OCI-LY1 (cell line): ENCODE measurements around the gene CDKAL1.

Source experiments
- CTCF ChIP-seq: fragments of 200-600 bp; sonication (generic), shearing (Covaris generic); IDR thresholded peaks from 2 replicates; pipeline ENCODE4 v1.5.1; 2017; ENCODE audit warnings: mild to moderate bottlenecking, antibody characterized with exemption, low read length, moderate library complexity, mixed read lengths
- EZH2 ChIP-seq: fragments of 200-600 bp; sonication (generic), shearing (Covaris generic); IDR thresholded peaks from 2 replicates; pipeline ENCODE4 v1.8.0; 2017; ENCODE audit warnings: borderline replicate concordance, mixed run types, mild to moderate bottlenecking, antibody characterized with exemption, low read length, moderate library complexity, mixed read lengths

GRCh38 chr6:20665290-20665689 is 131.0 kb downstream of the CDKAL1 start:
- TF ChIP-seq CTCF: no peak
- no peak for TF ChIP-seq EZH2
